SK-N-SH treated with all-trans-retinoic acid at 6 μM for 48 hours (cell line): ENCODE measurements around the gene ZNF214.

Experiments
- ATAC-seq: fragments of 200-7000 bp; cut with Tn5 transposase; 3 replicates; pipeline ENCODE4 v1.9.1; 2020; ENCODE audit warnings: mild to moderate bottlenecking, moderate library complexity
- ARNTL ChIP-seq: fragments of 450-650 bp; formaldehyde crosslinking; IDR thresholded peaks from 2 replicates; pipeline ENCODE4 v1.5.0; 2020; ENCODE audit warnings: low read depth, mild to moderate bottlenecking, moderate library complexity, borderline replicate concordance
- BACH2 ChIP-seq: fragments of 250-450 bp; sonication (Bioruptor Pico); IDR thresholded peaks from 2 replicates; pipeline ENCODE4 v1.9.0; 2021; ENCODE audit warnings: mild to moderate bottlenecking, borderline replicate concordance
- CSDC2 ChIP-seq: fragments of 250-450 bp; sonication (Bioruptor Pico); IDR thresholded peaks from 2 replicates; pipeline ENCODE4 v1.5.0; 2020; ENCODE audit warnings: mild to moderate bottlenecking, moderate library complexity
- CSRNP3 ChIP-seq: fragments of 250-450 bp; sonication (Bioruptor Pico); IDR thresholded peaks from 2 replicates; pipeline ENCODE4 v1.5.1; 2021; ENCODE audit warnings: mild to moderate bottlenecking, moderate library complexity
- GLIS3 ChIP-seq: fragments of 250-450 bp; sonication (Bioruptor Pico); IDR thresholded peaks from 2 replicates; pipeline ENCODE4 v1.5.0; 2020; ENCODE audit warnings: mild to moderate bottlenecking, moderate library complexity
- PATZ1 ChIP-seq: fragments of 250-450 bp; sonication (Bioruptor Pico); IDR thresholded peaks from 2 replicates; pipeline ENCODE4 v1.8.0; 2020; ENCODE audit warnings: mild to moderate bottlenecking, moderate library complexity, borderline replicate concordance
- PPARA ChIP-seq: fragments of 250-450 bp; sonication (Bioruptor Pico); IDR thresholded peaks from 2 replicates; pipeline ENCODE4 v1.5.0; 2020; ENCODE audit warnings: mild to moderate bottlenecking, borderline replicate concordance
- SNAI2 ChIP-seq: fragments of 250-450 bp; sonication (Bioruptor Pico); IDR thresholded peaks from 2 replicates; pipeline ENCODE4 v1.5.0; 2020; ENCODE audit warnings: mild to moderate bottlenecking, moderate library complexity
- TCF4 ChIP-seq: fragments of 250-450 bp; sonication (Bioruptor Pico); IDR thresholded peaks from 2 replicates; pipeline ENCODE4 v1.8.0; 2021; ENCODE audit warnings: mild to moderate bottlenecking, moderate library complexity, borderline replicate concordance
- TOX ChIP-seq: fragments of 250-450 bp; sonication (Bioruptor Pico); IDR thresholded peaks from 2 replicates; pipeline ENCODE4 v1.8.0; 2021; ENCODE audit warnings: mild to moderate bottlenecking, moderate library complexity, borderline replicate concordance
- ZC3H10 ChIP-seq: fragments of 250-450 bp; sonication (Bioruptor Pico); IDR thresholded peaks from 2 replicates; pipeline ENCODE4 v1.5.1; 2021; ENCODE audit warnings: mild to moderate bottlenecking, moderate library complexity
- ZFP3 ChIP-seq: fragments of 250-450 bp; sonication (Bioruptor Pico); IDR thresholded peaks from 2 replicates; pipeline ENCODE4 v1.5.0; 2020; ENCODE audit warnings: mild to moderate bottlenecking, moderate library complexity
- ZFP30 ChIP-seq: fragments of 450-650 bp; formaldehyde crosslinking; IDR thresholded peaks from 2 replicates; pipeline ENCODE4 v1.5.0; 2022; ENCODE audit warnings: mild to moderate bottlenecking, moderate library complexity
- ZNF70 ChIP-seq: fragments of 450-650 bp; formaldehyde crosslinking; IDR thresholded peaks from 2 replicates; pipeline ENCODE4 v1.5.0; 2020; ENCODE audit warnings: mild to moderate bottlenecking, moderate library complexity
- ZNF8 ChIP-seq: fragments of 450-650 bp; formaldehyde crosslinking; IDR thresholded peaks from 2 replicates; pipeline ENCODE4 v1.5.0; 2020; ENCODE audit warnings: mild to moderate bottlenecking, moderate library complexity
- TF ChIP-seq, protein P1 (sequence below): fragments of 250-450 bp; sonication (Bioruptor Pico); IDR thresholded peaks from 2 replicates; pipeline ENCODE4 v1.8.0; 2021; ENCODE audit warnings: low read depth, mild to moderate bottlenecking, moderate library complexity, borderline replicate concordance
- TF ChIP-seq, protein P2 (sequence below): fragments of 250-450 bp; sonication (Bioruptor Pico); IDR thresholded peaks from 2 replicates; pipeline ENCODE4 v1.5.1; 2020; ENCODE audit warnings: low read depth, mild to moderate bottlenecking, moderate library complexity
- TF ChIP-seq, protein P3 (sequence below): fragments of 250-450 bp; sonication (Bioruptor Pico); IDR thresholded peaks from 2 replicates; pipeline ENCODE4 v1.5.0; 2020; ENCODE audit warnings: mild to moderate bottlenecking, moderate library complexity

ZNF214 gene

GRCh38 chr11:7060868-7061267 lies 40.7 kb upstream of the ZNF214 start:
- TF ChIP-seq ZFP3 = no peak
- no peak for TF ChIP-seq BACH2 (CRISPR knock-in tag)
- TF ChIP-seq, protein P1, sequence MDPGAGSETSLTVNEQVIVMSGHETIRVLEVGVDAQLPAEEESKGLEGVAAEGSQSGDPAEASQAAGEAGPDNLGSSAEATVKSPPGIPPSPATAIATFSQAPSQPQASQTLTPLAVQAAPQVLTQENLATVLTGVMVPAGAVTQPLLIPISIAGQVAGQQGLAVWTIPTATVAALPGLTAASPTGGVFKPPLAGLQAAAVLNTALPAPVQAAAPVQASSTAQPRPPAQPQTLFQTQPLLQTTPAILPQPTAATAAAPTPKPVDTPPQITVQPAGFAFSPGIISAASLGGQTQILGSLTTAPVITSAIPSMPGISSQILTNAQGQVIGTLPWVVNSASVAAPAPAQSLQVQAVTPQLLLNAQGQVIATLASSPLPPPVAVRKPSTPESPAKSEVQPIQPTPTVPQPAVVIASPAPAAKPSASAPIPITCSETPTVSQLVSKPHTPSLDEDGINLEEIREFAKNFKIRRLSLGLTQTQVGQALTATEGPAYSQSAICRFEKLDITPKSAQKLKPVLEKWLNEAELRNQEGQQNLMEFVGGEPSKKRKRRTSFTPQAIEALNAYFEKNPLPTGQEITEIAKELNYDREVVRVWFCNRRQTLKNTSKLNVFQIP = no peak
- TF ChIP-seq TOX (CRISPR knock-in tag) = no peak
- no peak for TF ChIP-seq PATZ1 (CRISPR knock-in tag)
- ATAC-seq = no peak

DNA sequence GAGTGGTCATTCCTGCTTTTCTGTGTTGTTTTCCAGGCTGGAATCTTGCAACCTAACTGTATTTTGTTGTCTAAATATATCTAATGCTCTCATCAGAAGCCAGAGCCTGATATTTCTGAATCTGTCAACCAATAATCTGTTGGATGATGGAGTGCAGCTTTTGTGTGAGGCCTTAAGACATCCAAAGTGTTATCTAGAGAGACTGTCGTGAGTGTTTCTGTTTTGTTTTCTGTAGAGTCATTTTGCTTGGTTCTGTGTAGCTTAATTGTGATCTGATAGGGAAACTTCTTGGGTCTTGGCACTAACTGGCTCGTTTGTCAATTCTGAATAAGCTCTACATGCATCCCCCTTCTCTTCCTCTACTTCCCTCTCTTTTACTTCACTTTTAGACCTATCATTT lies 37.5 kb upstream of the ZNF214 start:
- TF ChIP-seq ZNF8 (CRISPR knock-in tag) (no peak), ZFP30 (no peak), ZC3H10 (CRISPR knock-in tag) (no peak), CSRNP3 (CRISPR knock-in tag) (no peak), ZNF70 (CRISPR knock-in tag) (no peak)
- ATAC-seq = no peak

DNA sequence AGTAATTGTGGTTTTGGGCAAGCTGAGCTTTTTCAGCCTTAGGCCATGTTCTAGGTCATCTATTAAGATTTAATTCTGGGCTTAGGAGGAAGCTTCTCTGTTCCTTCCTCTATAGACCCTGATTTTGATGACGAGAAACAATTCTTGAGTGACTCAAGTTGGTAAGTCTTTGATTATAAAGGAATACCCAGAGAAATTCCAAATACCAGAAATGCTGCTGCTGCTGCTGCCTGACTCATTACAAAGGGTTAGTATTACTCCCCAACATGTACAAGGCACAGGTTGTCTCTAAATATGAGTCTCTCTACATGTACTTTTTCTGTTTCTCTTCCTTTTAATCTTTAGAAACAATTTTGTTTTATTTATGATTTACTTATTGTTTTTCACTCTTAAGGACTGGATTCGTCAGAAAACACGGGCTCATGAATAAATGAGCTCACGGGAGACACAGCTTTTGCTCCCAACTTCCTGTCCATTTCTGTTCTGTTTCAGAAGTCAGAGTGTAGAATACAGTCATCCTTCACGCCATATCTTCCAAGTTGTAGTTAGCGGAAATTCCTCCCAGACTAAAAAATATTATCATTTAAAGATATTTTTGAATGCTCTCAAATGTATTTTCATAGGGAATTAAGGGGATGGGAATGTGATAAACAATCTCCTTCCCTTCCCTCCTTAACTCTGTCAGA lies 36.8 kb upstream of the ZNF214 start:
- TF ChIP-seq BACH2 (CRISPR knock-in tag) (no peak), TOX (CRISPR knock-in tag) (no peak), ZNF70 (CRISPR knock-in tag) (no peak), CSRNP3 (CRISPR knock-in tag) (no peak), GLIS3 (no peak)
- no peak for ATAC-seq

DNA sequence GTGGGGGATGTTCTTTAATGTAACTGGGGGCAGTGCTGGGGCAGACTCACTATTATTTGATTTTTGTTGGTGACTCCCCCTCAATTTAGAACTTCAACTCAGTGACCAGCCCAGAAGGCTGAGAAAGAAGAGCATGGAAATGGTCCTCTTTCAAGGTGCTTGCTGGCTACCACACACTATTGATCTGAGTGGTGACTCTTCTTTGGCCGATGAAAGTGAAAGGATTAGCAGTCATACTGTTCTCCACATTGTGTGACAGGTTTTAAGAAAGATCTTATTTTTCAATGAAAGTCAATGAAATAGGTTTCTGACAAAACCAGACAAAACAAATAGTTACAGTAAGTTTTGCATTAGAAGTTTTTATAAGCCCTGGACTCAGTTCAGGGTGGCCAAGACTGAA lies 30.0 kb upstream of the ZNF214 start:
- ATAC-seq = no peak

More for the DNA sequence above, 30.0 kb upstream of the ZNF214 start:
- TF ChIP-seq TOX (CRISPR knock-in tag) = no peak
- TF ChIP-seq, protein P2, sequence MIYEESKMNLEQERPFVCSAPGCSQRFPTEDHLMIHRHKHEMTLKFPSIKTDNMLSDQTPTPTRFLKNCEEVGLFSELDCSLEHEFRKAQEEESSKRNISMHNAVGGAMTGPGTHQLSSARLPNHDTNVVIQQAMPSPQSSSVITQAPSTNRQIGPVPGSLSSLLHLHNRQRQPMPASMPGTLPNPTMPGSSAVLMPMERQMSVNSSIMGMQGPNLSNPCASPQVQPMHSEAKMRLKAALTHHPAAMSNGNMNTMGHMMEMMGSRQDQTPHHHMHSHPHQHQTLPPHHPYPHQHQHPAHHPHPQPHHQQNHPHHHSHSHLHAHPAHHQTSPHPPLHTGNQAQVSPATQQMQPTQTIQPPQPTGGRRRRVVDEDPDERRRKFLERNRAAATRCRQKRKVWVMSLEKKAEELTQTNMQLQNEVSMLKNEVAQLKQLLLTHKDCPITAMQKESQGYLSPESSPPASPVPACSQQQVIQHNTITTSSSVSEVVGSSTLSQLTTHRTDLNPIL (CRISPR knock-in tag) = no peak
- no peak for TF ChIP-seq ZC3H10 (CRISPR knock-in tag)
- no peak for TF ChIP-seq SNAI2
- TF ChIP-seq PPARA (CRISPR knock-in tag) = no peak
- TF ChIP-seq, protein P1 = no peak
- no peak for TF ChIP-seq ZNF70 (CRISPR knock-in tag)
- TF ChIP-seq TCF4 (CRISPR knock-in tag) = no peak
- no peak for TF ChIP-seq BACH2 (CRISPR knock-in tag)
- no peak for TF ChIP-seq PATZ1 (CRISPR knock-in tag)
- TF ChIP-seq, protein P3, sequence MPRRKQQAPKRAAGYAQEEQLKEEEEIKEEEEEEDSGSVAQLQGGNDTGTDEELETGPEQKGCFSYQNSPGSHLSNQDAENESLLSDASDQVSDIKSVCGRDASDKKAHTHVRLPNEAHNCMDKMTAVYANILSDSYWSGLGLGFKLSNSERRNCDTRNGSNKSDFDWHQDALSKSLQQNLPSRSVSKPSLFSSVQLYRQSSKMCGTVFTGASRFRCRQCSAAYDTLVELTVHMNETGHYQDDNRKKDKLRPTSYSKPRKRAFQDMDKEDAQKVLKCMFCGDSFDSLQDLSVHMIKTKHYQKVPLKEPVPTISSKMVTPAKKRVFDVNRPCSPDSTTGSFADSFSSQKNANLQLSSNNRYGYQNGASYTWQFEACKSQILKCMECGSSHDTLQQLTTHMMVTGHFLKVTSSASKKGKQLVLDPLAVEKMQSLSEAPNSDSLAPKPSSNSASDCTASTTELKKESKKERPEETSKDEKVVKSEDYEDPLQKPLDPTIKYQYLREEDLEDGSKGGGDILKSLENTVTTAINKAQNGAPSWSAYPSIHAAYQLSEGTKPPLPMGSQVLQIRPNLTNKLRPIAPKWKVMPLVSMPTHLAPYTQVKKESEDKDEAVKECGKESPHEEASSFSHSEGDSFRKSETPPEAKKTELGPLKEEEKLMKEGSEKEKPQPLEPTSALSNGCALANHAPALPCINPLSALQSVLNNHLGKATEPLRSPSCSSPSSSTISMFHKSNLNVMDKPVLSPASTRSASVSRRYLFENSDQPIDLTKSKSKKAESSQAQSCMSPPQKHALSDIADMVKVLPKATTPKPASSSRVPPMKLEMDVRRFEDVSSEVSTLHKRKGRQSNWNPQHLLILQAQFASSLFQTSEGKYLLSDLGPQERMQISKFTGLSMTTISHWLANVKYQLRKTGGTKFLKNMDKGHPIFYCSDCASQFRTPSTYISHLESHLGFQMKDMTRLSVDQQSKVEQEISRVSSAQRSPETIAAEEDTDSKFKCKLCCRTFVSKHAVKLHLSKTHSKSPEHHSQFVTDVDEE (CRISPR knock-in tag) = no peak
- TF ChIP-seq CSDC2 (CRISPR knock-in tag) = no peak
- no peak for TF ChIP-seq ARNTL (CRISPR knock-in tag)
- TF ChIP-seq ZFP3 = no peak
